ENCODE results near the gene TEX51. TPM values are rescaled to one million over a fixed set of nuclear protein-coding genes. Genes with fewer than 3 reads are reported as not detected.

Gene TEX51
- total RNA-seq, 1 donor from 2014 or later = not detected

- DNase-seq (ENCODE audit: missing footprints) (no peak), ATAC-seq (no peak)
- intact Hi-C loops (cut with DNase I) = no loop called here
Measured at GRCh38 chr2:126877041-126877440, 21.6 kb upstream of the TEX51 start.

GRCh38 chr2:126877861-126878565, 20.7 kb upstream of the TEX51 start:
- DNase-seq (ENCODE audit: missing footprints) = no peak
- ATAC-seq = no peak
- intact Hi-C loops (cut with DNase I) = no loop called here

GRCh38 chr2:126878601-126879000, 20.1 kb upstream of the TEX51 start:
- intact Hi-C loops (cut with DNase I) = no loop called here
- DNase-seq (ENCODE audit: missing footprints) (no peak), ATAC-seq (no peak)

- intact Hi-C loops (cut with DNase I) = no loop called here
- DNase-seq (ENCODE audit: missing footprints) (no peak), ATAC-seq (no peak)
Measured at GRCh38 chr2:126879348-126880298, 19.1 kb upstream of the TEX51 start.

GRCh38 chr2:126880324-126880723, 18.4 kb upstream of the TEX51 start:
- intact Hi-C loops (cut with DNase I) = no loop called here
- DNase-seq (ENCODE audit: missing footprints) (no peak), ATAC-seq (no peak)

GRCh38 chr2:126880817-126881216, 17.9 kb upstream of the TEX51 start:
- intact Hi-C loops (cut with DNase I) = no loop called here
- ATAC-seq (no peak), DNase-seq (ENCODE audit: missing footprints) (no peak)

GRCh38 chr2:126881591-126881990, 17.1 kb upstream of the TEX51 start:
- DNase-seq (ENCODE audit: missing footprints) = no peak
- intact Hi-C loops (cut with DNase I) = no loop called here
- ATAC-seq = no peak

- DNase-seq (ENCODE audit: missing footprints) (no peak), ATAC-seq (no peak)
- intact Hi-C loops (cut with DNase I) = no loop called here
Measured at GRCh38 chr2:126882181-126882580, 16.5 kb upstream of the TEX51 start.

- DNase-seq (ENCODE audit: missing footprints) = no peak
- intact Hi-C loops (cut with DNase I) = no loop called here
- ATAC-seq = no peak
Measured at GRCh38 chr2:126882736-126883665, 15.7 kb upstream of the TEX51 start.

GRCh38 chr2:126883666-126884040, 15.0 kb upstream of the TEX51 start:
- intact Hi-C loops (cut with DNase I) = no loop called here
- DNase-seq (ENCODE audit: missing footprints) (no peak), ATAC-seq (no peak)

GRCh38 chr2:126884861-126885750, 13.6 kb upstream of the TEX51 start:
- ATAC-seq = no peak
- intact Hi-C loops (cut with DNase I) = no loop called here
- DNase-seq (ENCODE audit: missing footprints) = no peak

- intact Hi-C loops (cut with DNase I) = no loop called here
- ATAC-seq (peak; percentile 30), DNase-seq (ENCODE audit: missing footprints) (no peak)
Measured at GRCh38 chr2:126885751-126886210, 12.9 kb upstream of the TEX51 start.

- intact Hi-C loops (cut with DNase I) = no loop called here
- ATAC-seq = peak; percentile 67
- peak; percentile 84 for DNase-seq (ENCODE audit: missing footprints)
Measured at GRCh38 chr2:126886211-126886915, 12.3 kb upstream of the TEX51 start.

- no peak for ATAC-seq
- DNase-seq (ENCODE audit: missing footprints) = no peak
- intact Hi-C loops (cut with DNase I) = no loop called here
Measured at GRCh38 chr2:126886916-126887280, 11.8 kb upstream of the TEX51 start.

GRCh38 chr2:126887506-126887905, 11.2 kb upstream of the TEX51 start:
- ATAC-seq (no peak), DNase-seq (ENCODE audit: missing footprints) (no peak)
- intact Hi-C loops (cut with DNase I) = no loop called here

- no peak for DNase-seq (ENCODE audit: missing footprints)
- no peak for ATAC-seq
- intact Hi-C loops (cut with DNase I) = no loop called here
Measured at GRCh38 chr2:126888046-126888445, 10.6 kb upstream of the TEX51 start.

- DNase-seq (ENCODE audit: missing footprints) = no peak
- ATAC-seq = no peak
- intact Hi-C loops (cut with DNase I) = no loop called here
Measured at GRCh38 chr2:126889071-126889470, 9.6 kb upstream of the TEX51 start.
